Memory B cell (primary cell): ENCODE data around the gene ATXN1.

Source experiments
- ATAC-seq: fragments of 150-1000 bp; cut with Tn5 transposase; 2 replicates; pipeline ENCODE4 v1.10.0; 2021; ENCODE audit warnings: low read depth, mild to moderate bottlenecking, moderate library complexity
- DNase-seq, 2 donors: peaks; one replicate each; pipeline ENCODE4 v3.0.0; 2022; ENCODE audit warnings: low spot score in 2 of 2
- H3K27ac Mint-ChIP-seq: one replicate; pipeline ENCODE4 v1.8.0; 2022; ENCODE audit warnings: mild to moderate bottlenecking, moderate library complexity, mixed read lengths
- H3K27me3 Mint-ChIP-seq: one replicate; pipeline ENCODE4 v1.8.0; 2022; ENCODE audit warnings: mixed read lengths
- H3K36me3 Mint-ChIP-seq: one replicate; pipeline ENCODE4 v1.8.0; 2022; ENCODE audit warnings: mild to moderate bottlenecking, mixed read lengths
- H3K4me1 Mint-ChIP-seq: one replicate; pipeline ENCODE4 v1.8.0; 2022; ENCODE audit warnings: mixed read lengths
- H3K4me3 Mint-ChIP-seq: one replicate; pipeline ENCODE4 v1.8.0; 2022; ENCODE audit warnings: mild to moderate bottlenecking, moderate library complexity, mixed read lengths
- H3K9me3 Mint-ChIP-seq: one replicate; pipeline ENCODE4 v1.8.0; 2022; ENCODE audit warnings: mixed read lengths

The ATXN1 gene

DNA sequence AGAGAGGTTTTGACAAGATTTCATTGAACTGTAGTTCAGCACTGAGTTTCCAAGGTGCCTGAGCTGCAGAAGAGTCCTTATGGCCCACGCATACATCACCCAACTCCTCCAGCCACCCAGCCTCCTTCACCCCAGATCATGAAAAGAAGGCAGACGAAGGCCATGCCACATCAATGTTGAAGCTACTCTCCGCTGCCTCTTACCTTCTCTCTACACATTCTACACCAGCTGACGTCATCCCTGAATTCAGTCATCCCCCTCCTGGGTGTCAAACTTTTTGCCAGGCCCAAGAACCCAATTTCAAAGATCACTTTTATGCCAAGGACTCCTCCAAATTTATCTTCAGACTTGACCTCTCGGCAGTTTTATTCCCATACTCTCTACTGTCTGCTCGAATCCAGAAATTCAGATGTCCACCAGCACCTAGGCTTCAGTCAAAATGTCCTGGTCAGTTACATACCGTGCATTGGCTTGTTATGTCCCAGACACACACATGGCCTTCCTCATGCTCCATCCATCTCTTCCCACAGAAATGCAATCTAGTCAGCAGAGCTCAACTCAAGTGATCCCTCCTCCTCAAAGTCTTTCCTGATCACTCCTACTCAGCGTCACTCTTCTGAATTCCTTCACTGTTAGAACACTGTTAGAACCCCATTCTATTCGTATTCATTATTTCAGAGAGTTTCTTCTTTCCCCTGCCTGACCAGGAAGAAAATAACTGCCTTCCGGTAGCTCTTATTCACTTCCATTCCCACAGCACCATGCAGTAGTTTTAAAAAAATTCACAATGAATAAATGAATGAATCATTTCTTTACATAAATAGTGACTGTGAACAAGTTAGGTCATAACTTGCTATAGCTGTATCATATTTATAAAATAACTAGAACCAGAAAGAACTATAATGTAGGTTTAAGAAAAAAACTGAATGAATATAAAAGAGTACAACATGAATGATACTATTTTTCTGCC, 11.5 kb downstream of the ATXN1 start:
- H3K36me3 Mint-ChIP-seq = peaks cover 22% of the 10 kb centered on the region
- peaks cover 18% of the 10 kb centered on the region for H3K4me1 Mint-ChIP-seq

DNA sequence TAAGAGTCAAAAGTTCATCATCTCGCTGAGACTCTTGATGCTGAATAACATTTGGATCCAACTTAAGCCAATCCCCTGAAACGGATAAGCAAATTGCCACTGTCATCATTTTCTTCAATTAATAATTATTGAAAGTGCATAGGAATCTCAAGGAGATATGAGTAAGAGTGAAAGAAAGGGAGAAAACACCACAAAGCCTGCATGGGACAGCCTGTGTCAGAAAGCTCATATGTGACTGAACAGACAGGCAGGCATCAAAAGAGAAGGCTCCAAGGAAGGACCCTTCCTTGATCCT, 13.3 kb downstream of the ATXN1 start:
- ATAC-seq (no peak), DNase-seq (no peak)
- no peak overlapping the region for H3K4me3 Mint-ChIP-seq
- H3K9me3 Mint-ChIP-seq = no peaks in the 10 kb centered on the region
- H3K27ac Mint-ChIP-seq = no peak overlapping the region
- peaks cover 27% of the 10 kb centered on the region for H3K36me3 Mint-ChIP-seq
- H3K27me3 Mint-ChIP-seq = no peaks in the 10 kb centered on the region
- H3K4me1 Mint-ChIP-seq = peaks cover 21% of the 10 kb centered on the region

More for the DNA sequence above, 11.5 kb downstream of the ATXN1 start:
- DNase-seq = no peak
- H3K27ac Mint-ChIP-seq = peak overlapping the region; percentile 9
- no peaks in the 10 kb centered on the region for H3K9me3 Mint-ChIP-seq
- no peak overlapping the region for H3K4me3 Mint-ChIP-seq
- no peak for ATAC-seq
- no peaks in the 10 kb centered on the region for H3K27me3 Mint-ChIP-seq

DNA sequence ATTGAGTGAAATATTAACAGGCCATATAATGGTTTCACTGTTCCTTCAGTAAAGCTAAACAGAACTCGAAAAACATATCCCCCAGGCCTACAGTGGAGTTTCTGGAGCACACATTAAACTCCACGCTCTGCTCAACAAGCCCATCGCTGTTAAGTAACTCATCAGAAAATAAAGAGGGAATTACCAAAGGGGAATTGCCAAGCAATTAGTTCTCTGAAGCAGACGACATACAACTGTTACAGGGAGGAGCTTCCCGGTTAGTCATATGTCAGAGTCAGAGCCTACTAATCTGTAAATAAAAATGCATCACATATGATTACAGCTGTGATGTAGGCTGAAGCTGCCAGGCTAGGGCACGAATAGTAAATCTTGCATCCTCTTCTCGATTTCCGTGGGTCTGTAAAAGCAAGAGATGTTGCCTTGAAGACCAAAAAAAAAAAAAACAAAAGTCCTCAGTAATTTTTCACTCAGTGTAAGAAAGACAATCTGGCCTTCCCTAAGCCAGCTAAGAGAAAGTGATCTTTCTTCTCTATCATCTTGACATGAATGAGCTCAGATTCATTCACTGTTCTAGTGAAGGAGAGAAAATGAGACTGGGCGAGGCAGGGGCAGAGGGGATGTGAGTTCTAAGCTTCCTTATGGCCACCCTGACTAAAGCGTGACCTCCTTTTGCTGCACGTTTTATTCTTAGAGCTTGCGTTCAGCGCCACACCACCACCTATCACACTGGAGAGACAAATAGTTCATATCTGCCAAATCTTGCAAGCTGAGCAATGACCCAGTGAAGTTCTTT, 13.8 kb downstream of the ATXN1 start:
- Mint-ChIP-seq H3K4me3 (no peak overlapping the region), H3K27me3 (no peaks in the 10 kb centered on the region), H3K9me3 (no peaks in the 10 kb centered on the region), H3K4me1 (peaks cover 21% of the 10 kb centered on the region), H3K36me3 (peaks cover 27% of the 10 kb centered on the region), H3K27ac (no peak overlapping the region)
- ATAC-seq (no peak), DNase-seq (no peak)

GRCh38 chr6:16746812-16747211, 14.4 kb downstream of the ATXN1 start:
- Mint-ChIP-seq H3K4me3 (no peak overlapping the region), H3K36me3 (peaks cover 26% of the 10 kb centered on the region), H3K27me3 (no peaks in the 10 kb centered on the region), H3K9me3 (no peaks in the 10 kb centered on the region), H3K4me1 (peaks cover 21% of the 10 kb centered on the region), H3K27ac (no peak overlapping the region)
- DNase-seq = no peak
- ATAC-seq = no peak

GRCh38 chr6:16746401-16746800, 14.9 kb downstream of the ATXN1 start:
- Mint-ChIP-seq H3K36me3 (peaks cover 26% of the 10 kb centered on the region), H3K27me3 (no peaks in the 10 kb centered on the region), H3K27ac (peak overlapping the region; percentile 18), H3K4me3 (no peak overlapping the region), H3K9me3 (no peaks in the 10 kb centered on the region), H3K4me1 (peaks cover 21% of the 10 kb centered on the region)
- no peak for DNase-seq
- no peak for ATAC-seq

DNA sequence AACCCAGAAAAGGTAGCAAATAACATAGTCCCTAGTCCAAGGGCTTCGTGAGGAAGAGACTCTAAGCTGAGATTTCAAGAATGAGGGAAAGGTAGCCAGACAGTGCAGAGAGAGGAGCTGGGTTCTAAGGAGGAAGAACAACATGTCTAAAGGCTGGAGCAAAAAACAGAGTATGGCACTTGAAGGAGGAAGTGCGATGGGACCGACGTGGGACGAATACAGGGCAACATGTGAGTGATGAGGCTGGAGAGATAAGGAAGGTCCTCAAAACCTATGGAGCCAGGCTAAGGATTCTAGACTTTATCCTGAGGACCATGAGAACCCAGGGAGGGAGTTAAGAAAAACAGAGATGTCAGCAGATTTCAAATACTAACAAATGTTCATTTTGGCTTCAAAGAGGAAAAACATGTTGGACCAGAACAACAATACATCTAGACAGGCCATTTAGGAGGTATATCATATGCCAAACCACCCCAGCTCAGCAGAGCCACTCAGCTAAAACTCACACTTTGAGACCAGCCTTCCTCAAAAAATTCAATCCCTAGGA, 17.5 kb downstream of the ATXN1 start:
- Mint-ChIP-seq H3K4me1 (peaks cover 12% of the 10 kb centered on the region), H3K27me3 (no peaks in the 10 kb centered on the region), H3K36me3 (peaks cover 20% of the 10 kb centered on the region), H3K27ac (no peak overlapping the region), H3K9me3 (no peaks in the 10 kb centered on the region), H3K4me3 (no peak overlapping the region)
- DNase-seq (no peak), ATAC-seq (no peak)

DNA sequence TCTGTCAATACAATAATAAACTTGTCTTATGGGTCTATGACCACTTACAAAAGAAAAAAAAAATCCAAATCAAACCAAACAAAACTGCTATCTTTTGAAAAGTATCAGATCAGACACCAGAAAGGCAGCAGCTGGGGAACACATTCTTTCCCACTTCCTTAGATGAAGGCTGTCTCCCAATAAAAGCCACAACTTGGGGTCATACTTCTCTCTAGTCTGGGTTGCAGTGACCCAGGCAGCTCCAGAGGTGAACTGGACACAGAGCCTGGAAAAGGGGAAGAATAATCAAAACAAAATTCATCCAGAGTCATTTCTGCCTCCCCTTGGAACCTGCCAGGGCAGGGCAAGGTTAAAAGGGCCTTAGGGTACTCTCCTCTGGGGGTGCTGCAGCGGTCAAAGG, 19.1 kb downstream of the ATXN1 start:
- H3K4me3 Mint-ChIP-seq = no peak overlapping the region
- DNase-seq (no peak), ATAC-seq (no peak)
- no peaks in the 10 kb centered on the region for H3K9me3 Mint-ChIP-seq
- no peak overlapping the region for H3K27ac Mint-ChIP-seq
- H3K36me3 Mint-ChIP-seq = peaks cover 17% of the 10 kb centered on the region
- peaks cover 15% of the 10 kb centered on the region for H3K4me1 Mint-ChIP-seq
- H3K27me3 Mint-ChIP-seq = no peaks in the 10 kb centered on the region

DNA sequence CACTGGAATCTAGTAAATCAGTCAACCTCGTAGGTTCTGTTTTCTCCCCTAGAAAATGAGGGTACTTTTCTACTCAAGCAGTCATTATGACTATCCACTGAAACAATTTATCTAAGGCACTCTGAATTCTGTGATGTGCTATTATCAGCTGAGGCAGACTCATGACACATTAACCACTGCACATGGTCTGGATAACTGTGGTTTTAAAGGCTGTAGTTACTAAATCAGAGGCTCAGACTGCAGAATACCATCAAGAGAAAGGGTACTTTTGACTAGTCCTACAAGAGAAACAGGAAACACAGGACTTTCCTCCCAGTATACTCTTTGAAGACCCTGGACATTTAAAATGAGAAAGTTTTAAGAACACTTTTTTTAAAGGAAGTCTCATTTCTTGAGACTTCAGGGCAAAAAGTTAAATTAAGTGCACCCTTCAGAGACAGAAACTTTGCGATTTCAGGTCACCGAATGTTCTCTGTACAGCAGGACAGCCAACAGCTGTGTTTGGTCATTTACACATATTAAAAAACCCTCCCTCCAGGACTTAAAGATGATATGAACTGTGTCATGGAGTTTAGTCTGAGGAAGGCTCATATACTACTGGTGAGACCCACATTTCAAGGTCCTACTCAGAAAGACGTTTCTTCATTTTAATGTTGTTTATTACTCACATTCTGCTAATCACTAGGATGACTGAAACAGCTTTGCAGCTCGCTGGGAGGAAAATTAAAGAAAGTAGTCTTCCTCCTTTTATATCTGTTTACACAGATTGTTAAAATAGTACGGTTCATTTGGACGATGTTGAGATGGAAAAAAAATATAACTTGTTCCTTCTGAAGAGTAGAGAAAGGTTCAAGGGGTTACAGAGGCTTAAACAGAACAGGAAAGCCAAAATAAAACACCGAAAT, 19.9 kb downstream of the ATXN1 start:
- H3K27ac Mint-ChIP-seq = no peak overlapping the region
- H3K36me3 Mint-ChIP-seq = peaks cover 17% of the 10 kb centered on the region
- no peaks in the 10 kb centered on the region for H3K27me3 Mint-ChIP-seq
- H3K4me1 Mint-ChIP-seq = peaks cover 15% of the 10 kb centered on the region
- no peak overlapping the region for H3K4me3 Mint-ChIP-seq
- ATAC-seq (no peak), DNase-seq (no peak)
- H3K9me3 Mint-ChIP-seq = no peaks in the 10 kb centered on the region

- H3K27ac Mint-ChIP-seq = peak overlapping the region; percentile 73
- peaks cover 17% of the 10 kb centered on the region for H3K36me3 Mint-ChIP-seq
- DNase-seq = no peak
- peaks cover 12% of the 10 kb centered on the region for H3K4me1 Mint-ChIP-seq
- H3K9me3 Mint-ChIP-seq = no peaks in the 10 kb centered on the region
- ATAC-seq = no peak
- no peaks in the 10 kb centered on the region for H3K27me3 Mint-ChIP-seq
- no peak overlapping the region for H3K4me3 Mint-ChIP-seq
Measured at GRCh38 chr6:16740097-16740496, 21.2 kb downstream of the ATXN1 start.

GRCh38 chr6:16739329-16739801, 21.9 kb downstream of the ATXN1 start:
- no peak for ATAC-seq
- H3K36me3 Mint-ChIP-seq = peaks cover 14% of the 10 kb centered on the region
- H3K9me3 Mint-ChIP-seq = no peaks in the 10 kb centered on the region
- peaks cover 12% of the 10 kb centered on the region for H3K4me1 Mint-ChIP-seq
- H3K27ac Mint-ChIP-seq = no peak overlapping the region
- H3K27me3 Mint-ChIP-seq = no peaks in the 10 kb centered on the region
- no peak for DNase-seq
- no peak overlapping the region for H3K4me3 Mint-ChIP-seq

DNA sequence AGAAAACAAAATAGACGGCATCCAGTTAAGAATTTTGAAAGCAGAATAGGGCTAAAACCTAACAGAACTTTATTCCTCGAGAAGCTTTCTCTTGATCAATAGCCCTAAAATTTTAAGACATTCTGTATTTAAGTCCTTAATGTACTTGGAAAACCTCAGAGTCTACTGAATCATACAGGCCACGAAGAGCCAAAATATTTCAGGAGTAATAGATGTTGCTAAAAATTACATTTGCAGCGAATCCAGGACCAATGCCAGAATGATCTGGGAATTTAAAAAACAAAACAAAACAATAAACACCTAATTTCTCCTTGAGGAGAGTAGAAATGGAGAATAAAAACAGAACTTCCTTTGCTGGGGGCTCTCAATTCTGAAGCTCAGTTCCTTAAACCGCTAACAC, 23.3 kb downstream of the ATXN1 start:
- peaks cover 11% of the 10 kb centered on the region for H3K4me1 Mint-ChIP-seq
- H3K4me3 Mint-ChIP-seq = no peak overlapping the region
- DNase-seq (no peak), ATAC-seq (no peak)
- H3K27me3 Mint-ChIP-seq = no peaks in the 10 kb centered on the region
- peaks cover 12% of the 10 kb centered on the region for H3K36me3 Mint-ChIP-seq
- no peaks in the 10 kb centered on the region for H3K9me3 Mint-ChIP-seq
- H3K27ac Mint-ChIP-seq = no peak overlapping the region

DNA sequence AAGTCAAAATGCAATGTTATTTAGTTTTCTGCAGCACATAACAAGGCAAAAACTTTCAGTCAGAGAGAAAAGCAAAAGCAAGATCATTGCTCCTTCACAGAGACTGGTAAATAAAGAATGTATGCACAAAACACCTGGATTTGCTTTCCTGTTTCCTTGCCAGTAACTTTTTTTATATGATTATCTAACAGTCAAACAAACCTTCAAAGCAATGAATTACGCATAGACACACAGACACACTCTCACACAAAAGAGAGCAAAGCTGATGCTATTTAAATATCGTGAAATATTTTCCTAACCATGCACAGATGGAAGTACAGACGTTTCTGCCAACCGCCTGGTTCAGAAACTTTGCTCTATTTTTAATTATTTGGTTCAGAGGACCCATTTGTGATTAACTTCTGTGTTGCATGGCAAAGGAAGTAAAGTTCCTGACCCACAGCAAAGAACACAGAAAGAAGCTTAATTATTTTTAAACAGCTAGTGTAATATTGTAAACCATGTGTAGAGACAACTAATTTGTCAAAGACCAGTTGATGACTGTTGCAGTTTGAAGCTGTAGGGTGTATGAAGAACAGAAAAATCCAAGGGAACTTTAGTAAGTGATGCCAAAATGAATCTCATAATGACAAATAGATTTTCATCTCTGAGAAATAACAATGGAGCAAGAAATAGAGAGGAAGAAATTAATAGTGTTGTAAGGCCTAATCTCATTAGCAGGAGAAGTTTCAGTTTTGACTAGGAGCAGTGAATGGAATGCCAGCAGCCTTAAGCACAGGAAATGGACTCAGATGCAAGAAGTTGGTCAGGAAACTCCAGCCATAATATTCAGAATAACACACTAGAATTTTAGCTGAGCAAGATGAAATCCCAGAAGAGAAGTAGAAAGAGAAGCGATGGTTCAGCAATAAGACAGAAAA, 24.1 kb downstream of the ATXN1 start:
- peaks cover 9% of the 10 kb centered on the region for H3K36me3 Mint-ChIP-seq
- peak overlapping the region; percentile 5 for H3K27ac Mint-ChIP-seq

DNA sequence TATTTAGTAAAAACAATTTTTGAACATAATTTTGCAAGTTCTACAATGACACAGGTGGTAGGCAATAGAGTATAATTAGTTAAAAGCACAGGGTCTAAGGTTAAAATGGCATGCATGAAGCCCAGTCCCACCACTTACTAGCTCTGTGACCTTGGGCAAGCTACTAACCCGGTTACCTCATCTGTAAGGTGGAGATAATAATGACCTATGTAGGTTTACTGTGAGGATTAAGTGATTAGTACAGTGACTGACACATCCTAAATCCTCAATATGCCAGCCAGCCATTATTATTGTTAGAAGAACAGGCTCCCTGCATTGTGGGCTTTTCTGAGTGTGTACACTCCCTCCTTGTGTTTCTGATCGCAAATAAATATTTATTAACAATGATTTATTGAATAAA, 26.2 kb downstream of the ATXN1 start:
- Mint-ChIP-seq H3K36me3 (peaks cover 9% of the 10 kb centered on the region), H3K4me3 (no peak overlapping the region), H3K27me3 (no peaks in the 10 kb centered on the region), H3K4me1 (peaks cover 30% of the 10 kb centered on the region), H3K27ac (no peak overlapping the region), H3K9me3 (no peaks in the 10 kb centered on the region)
- no peak for DNase-seq
- no peak for ATAC-seq

More for the DNA sequence above, 24.1 kb downstream of the ATXN1 start:
- H3K9me3 Mint-ChIP-seq = no peaks in the 10 kb centered on the region
- H3K4me3 Mint-ChIP-seq = no peak overlapping the region
- H3K4me1 Mint-ChIP-seq = peaks cover 17% of the 10 kb centered on the region
- DNase-seq (no peak), ATAC-seq (no peak)
- no peaks in the 10 kb centered on the region for H3K27me3 Mint-ChIP-seq
